Forelimb muscle (tissue), 1 donor: ENCODE results near the gene MDP1. TPM values are rescaled to one million over a fixed set of nuclear protein-coding genes. Genes with fewer than 3 reads are reported as not detected.
"Not testable (repeated sequence)": the region's sequence is repeated elsewhere in the genome, so short reads cannot be mapped to it uniquely, and the experiment has no call there.

Experiments used
- DNase-seq: peaks from one replicate; pipeline ENCODE4 v3.0.0-alpha.2; 2013; ENCODE audit warnings: low read depth
- polyA plus RNA-seq: library from polyadenylated mRNA; unstranded; fragments of 120-200 nt; gene quantifications from one replicate; pipeline ENCODE4 v1.2.1, GENCODE V29; 2013; ENCODE audit not compliant: insufficient read length

MDP1 gene
- polyA plus RNA-seq, 1 donor, result 5.5 TPM

DNA sequence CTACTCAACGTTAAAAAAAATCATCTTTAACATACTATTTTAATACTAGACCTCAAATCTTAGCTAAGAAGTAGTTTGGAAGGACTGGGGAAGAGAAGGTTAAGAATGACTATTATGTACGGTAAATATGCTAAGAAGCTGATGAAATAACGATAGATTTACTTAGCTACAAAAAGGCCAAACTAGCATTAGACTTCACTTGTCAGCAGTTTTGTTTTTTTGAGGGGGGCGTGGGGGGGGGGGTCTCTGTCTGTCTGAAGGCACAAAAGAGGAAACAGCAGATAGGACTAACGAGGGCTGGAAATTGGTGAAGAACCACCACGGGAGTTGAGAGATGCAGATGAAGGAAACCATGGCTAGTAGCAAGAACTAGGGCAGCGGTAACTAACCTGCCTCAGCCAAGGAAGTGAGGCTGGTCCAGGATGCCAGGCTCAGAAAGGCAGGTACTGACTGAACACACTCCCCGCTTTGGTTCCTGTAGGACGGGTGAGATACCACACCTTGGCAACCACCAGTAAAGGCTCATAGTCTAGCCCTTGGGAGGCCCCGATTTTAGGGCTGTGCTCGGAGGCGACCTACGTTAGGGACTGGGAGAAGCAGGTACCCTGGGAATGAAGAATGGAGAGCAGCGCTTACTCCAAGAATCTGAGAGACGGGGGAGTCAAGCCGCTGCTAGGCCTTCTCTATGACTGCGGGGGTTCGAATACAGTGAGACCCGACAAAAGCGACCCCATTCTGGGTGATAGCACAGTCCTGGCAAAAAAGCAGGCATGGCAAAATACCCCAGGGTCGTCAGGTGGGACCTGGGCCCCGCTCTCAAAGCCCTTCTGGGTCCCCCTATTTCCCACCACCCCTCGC is 15.6 kb upstream of the MDP1 start:
- no peak for DNase-seq

DNA sequence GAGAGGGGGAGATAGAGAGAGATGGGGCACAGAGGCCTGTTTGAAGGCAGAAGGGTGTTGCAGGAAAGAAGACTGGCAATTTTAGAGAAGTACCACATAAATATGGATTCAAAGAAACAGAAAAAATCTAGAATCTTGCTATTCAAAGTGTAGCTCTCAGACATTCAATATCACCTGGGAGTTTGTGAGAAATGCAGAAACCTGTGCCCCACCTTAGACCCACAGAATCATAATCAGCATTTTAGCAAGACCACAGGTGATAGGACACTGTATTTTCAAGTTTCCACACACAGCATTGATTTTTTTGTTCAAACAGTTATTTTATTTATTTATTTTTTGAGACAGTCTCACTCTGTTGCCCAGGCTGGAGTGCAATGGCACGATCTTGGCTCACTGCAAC is 13.0 kb upstream of the MDP1 start:
- no peak for DNase-seq

DNA sequence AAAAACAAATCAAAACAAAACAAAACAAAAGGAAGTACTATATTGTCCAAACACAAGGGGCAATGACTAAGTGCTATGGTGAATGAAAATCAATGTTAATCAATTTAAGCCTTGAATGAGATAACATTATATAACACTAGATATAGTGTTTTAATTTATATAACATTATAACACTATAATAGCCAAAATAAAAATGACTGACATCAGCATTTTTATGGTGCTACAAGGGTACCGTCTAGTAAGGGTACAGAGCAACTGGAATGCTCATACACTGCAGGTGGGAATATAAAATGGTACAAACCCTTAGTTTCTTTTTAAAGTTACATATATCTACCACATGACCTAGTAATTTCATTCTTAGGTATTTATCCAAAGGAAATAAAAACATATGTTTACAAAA is 10.6 kb upstream of the MDP1 start:
- DNase-seq, result no peak

DNA sequence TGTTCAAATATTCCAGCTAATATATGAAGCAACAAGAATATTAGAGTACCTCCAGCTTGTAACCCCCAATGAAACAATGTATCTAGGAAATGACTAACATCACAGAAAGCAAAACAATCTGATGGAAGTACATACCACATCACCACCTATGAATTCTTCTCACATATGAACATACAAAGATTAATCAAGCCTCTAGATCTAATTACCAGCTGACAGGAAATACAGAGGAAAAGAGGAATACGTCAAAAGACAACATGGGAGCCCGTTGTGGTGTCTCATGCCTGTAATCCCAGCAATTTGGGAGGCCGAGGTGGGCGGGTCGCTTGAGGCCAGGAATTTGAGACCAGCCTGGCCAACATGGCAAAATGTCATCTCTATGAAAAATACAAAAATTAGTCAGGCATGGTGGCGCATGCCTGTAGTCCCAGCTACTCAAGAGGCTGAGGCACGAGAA is 8.8 kb upstream of the MDP1 start:
- no peak for DNase-seq

DNA sequence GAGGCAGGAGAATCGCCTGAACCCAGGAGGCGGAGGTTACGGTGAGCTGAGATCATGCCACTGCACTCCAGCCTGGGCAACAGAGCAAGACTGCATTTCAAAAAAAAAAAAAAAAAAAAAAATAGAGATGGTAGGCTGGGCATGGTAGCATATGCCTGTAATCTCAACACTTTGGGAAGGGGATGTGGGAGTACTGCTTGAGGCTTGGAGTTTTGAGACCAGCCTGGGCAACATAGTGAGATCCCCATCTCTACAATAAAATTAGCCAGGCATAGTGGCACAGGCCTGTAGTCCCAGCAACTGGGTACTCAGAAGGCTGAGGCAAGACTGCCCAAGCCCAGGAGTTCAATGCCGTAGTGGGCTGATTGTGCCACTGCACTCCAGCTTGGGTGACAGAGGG is 7.1 kb upstream of the MDP1 start:
- not testable (repeated sequence) for DNase-seq

DNA sequence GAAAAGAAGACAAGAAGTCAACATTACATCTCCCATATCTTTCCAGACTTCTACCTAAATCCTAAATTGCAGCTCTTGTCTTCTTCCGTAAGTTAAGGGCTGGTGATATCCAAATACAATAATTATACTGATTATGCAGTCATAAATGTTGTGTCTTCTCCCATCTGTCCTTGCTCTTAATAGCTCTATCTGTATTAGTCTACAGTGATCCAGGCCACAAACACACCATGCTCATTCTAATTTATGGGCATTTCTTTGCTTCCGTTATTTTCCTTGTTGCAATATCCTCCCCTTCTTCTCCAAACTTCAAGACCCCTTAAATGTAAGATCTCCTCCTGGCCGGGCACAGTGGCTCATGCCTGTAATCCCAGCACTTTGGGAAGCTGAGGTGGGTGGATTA is 3.7 kb upstream of the MDP1 start:
- DNase-seq, result no peak

DNA sequence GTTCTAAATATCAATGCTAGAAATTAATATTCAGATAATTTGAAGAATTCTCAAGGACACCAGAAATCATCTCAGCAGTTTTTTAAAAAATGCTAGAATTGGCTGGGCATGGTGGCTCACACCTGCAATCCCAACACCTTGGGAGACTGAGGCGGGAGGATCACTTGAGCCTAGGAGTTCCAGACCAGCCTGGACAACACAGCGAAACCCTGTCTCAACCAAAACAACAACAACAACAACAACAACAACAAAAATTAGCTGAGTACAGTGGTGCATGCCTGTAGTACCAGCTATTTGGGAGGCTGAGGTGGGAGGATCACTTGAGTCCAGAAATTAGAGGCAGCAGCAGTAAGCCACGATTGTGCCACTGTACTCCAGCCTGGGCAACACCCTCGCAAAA is 3.2 kb upstream of the MDP1 start:
- no peak for DNase-seq

DNA sequence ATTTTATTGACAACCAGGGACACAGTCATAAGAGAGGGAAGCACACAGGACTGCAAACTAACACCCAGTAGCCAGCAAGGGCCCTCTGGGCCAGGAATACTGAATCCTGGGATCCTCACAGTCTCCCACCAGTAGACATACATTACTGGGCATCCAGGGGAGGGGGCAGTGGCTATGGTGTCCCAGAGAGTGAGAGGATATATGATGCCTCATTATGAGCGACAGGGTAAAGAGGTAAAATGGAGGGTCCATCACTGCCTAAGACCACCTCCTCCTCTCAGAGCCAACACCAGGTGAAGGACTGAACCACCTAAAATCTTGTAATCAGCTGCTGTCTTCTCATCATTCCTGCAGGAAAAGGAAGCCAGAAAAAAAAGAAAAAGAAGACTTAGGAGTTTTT is 1.0 kb upstream of the MDP1 start:
- not testable (repeated sequence) for DNase-seq

DNA sequence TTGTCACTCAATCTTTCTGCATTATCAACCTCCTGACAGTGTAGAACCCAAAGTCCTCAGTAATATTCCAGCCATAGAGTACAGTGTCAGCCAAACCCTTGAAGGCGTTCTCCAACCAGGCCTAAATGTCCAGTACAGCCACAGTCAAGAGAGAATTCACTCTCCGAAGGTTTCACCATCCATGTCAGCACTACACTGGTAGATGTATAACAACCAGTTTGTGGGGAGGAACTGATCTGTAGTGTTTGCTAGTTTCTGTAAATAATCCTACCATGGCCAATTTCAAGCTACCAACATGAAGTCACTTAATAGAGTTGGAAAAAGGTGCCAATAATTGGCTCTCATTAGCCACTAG is 456 bp upstream of the MDP1 start:
- no peak for DNase-seq

DNA sequence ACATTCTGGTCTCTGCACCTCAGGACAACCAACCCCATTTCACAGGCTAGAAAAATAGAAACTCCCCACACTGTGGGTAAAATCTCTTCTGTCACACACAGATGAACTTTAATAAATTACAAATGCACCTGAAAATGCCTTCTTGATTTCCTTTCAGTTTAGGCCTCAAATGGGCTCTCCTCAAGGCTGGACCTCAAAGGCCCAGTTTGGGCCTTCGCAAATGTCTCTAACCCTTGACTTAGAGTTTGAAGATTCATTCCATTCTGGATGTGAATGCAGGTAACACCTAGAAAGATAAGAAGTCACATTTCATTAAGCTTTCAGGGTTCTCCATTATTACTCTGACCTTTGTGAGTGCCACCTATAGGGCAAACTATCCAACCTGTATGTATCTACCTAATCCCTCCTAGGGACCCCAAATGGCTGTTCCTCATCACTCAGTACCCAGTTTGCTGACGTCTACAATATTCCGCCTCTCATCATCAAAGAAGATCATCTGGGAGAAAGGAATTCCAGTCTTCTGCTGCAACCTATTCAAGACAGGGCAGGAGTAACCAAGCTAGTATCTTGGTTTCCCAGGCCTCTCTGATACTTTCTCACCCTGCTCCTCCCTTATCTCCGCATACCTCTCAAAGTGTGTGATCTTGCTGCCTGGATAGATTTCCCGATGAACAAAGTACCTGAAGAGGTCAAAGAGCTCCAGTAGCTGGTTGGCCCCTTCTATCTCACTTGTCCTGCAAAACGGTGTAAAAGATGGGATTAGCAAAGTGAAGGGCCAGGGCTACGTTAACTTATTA is 1.8 kb downstream of the MDP1 start:
- DNase-seq, result no peak

DNA sequence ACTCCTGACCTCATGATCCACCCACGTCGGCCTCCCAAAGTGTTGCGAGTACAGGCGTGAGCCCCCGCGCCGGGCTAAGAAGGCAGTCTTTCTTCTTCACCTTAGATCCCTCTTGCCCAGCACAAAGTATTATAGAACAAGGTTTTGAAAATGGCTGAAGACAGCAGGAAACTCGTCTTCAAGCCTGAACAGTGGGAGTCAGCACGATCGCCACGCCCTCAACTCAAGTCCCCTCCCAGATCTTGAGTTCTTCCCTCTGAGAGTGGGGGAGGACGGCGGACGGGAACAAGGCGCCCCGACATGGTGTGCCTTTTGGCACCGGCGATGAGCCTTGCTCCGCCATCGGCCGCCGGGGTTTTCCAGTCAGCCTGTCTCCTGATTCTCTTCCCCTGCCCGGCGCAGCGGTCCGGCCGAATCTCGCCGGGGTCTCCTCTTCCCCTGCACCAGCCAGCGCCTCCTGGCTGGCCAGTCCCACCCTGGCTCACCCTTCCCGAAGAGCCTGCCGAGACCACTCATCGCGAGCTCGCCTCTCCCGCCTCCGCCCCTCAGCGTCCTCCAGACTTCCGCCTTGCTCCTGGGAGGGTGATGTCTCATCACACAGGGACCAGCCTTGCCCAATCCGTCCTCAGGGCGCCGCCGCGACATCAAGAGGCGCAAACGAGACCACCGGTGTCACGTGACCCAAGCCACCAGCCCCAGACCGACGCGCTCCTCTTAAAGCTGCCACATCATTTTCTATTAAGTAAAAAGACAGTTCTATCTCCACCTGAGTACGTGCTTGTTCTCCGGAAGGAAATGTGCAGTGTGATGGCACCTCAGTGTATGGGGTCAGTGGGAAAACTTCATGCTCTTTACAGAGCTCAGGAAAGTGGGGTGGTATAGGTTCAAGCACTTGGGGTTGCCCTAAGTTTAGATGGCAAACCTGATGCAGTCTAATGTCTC is 2.7 kb downstream of the MDP1 start, which contains the start of gene CHMP4A:
Gene CHMP4A (minus strand): TSS at position 565 of the 942 bp plus-strand sequence. CDS start 49 bp downstream, at position 516.
- peak; percentile 89 for DNase-seq

DNA sequence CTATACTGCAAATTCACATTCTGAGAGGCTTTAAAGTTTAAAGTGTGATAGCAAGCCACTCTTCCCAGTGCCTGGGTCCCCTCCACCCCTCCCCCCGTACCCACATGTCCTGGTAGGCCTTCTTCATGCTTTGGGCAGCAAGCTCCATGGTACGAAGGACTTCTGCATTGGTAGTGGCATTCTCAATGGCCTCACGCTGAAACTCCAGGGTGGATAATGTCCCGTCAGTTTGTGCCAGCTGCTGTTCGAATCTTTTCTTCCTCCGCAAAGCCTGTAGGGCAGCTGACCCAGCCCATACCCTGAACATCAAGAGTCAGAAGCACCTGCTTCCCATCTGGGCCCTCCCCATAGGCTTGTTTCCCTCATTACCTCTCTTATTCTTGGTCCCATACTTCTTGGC is 4.6 kb downstream of the MDP1 start:
- no peak for DNase-seq

DNA sequence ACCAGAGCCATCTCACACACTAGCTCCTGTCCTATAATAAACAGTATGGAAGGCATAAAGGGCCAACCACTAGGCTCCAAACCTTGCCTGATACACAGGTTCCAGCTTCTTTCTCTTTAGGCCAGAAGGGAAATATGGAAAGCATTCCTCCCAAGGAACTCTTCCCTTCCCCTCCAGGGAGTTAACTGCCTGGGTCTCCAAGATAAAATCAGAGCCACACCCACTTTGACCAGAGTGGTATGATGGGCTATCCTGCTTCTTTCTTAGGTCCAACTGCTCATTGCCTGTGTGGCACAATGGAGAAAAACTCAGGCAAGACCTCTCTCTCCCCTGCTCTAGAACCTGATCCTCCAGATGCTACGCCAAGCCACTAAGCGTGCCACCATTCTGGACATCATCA is 8.2 kb downstream of the MDP1 start:
- no peak for DNase-seq

DNA sequence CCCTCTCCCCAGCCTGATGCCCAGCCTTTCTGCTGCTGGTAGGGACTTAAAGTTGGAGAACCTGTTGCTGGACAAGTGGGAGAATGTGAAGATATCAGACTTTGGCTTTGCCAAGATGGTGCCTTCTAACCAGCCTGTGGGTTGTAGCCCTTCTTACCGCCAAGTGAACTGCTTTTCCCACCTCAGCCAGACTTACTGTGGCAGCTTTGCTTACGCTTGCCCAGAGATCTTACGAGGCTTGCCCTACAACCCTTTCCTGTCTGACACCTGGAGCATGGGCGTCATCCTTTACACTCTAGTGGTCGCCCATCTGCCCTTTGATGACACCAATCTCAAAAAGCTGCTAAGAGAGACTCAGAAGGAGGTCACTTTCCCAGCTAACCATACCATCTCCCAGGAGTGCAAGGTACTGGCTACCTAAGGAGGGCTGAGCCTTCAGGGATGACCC is 8.7 kb downstream of the MDP1 start:
- no peak for DNase-seq

DNA sequence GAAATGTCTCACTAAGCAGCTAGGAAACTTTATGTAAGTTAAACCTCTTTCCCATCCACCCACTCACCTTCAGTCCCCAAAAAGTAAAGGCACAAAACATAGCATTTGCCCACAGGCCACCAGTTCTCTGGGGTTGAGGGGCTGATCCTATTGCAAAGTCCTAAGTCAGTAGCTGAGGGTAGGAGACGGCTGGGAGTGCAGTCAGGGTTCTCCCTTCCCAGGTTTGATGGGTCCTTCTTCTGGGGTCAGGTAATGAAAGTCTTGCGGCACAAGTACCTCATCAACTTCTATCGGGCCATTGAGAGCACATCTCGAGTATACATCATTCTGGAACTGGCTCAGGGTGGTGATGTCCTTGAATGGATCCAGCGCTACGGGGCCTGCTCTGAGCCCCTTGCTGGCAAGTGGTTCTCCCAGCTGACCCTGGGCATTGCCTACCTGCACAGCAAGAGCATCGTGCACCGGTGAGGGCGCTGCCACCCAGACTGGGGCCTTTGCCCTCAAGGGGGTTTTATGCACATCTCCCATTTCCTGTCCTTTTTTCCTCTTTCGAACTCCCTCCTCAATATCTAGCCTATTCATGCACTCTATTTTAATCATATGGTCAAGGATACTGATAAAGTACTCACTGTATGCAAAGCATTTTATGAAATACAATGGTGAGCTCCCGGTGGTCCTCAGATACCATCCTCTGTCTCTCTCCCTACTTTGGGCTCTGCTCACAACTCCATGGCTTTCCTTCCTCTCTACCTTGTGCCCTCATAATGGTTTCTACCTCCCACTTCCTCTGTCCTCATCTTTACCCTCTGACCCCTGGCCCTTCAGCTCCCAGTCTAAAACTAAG is 9.4 kb downstream of the MDP1 start:
- no peak for DNase-seq

DNA sequence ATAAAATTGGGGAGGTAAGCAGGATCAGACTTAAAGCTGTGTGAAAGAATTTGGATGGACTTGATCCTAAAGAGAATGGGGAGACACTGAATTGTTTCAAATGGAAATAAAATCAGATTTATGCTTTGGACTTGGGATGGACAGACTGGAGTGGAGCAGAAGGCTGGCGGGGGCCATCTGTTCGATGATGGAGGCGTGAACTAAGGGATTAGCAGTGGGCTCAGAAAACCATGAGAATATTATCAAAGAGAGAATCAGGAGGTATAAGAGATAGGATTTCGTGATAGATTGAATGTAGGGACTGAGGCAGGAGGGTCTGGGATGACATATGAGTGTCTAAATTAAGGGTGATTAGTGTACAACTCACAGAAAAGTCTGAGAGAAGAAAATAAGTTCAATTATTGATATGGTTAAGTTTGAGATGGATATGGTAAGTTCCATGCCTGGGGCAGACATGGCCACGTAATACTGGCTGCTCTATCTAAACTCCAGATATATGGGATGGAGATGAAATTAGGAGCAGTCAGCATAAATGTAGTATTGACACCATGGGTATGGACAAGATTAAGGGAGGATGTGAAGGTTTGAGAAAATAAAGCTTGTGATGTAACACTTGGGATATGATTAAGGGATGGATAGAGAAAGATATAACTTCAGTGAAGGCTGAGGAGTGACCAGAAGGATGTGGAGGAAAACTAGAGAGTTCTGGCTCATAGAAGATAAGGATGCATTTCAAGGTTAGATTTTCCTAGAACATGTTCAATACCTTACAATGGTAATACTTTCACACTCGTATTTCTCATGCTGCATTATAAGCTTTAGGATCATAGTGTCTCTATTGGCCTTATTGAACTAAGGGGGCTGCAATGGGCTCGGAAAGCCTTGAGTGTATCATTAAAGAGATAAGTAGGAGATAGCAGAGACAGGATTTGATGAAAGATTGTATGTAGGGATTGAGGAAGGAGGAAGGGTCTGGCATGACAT is 11.4 kb downstream of the MDP1 start:
- DNase-seq, result no peak

DNA sequence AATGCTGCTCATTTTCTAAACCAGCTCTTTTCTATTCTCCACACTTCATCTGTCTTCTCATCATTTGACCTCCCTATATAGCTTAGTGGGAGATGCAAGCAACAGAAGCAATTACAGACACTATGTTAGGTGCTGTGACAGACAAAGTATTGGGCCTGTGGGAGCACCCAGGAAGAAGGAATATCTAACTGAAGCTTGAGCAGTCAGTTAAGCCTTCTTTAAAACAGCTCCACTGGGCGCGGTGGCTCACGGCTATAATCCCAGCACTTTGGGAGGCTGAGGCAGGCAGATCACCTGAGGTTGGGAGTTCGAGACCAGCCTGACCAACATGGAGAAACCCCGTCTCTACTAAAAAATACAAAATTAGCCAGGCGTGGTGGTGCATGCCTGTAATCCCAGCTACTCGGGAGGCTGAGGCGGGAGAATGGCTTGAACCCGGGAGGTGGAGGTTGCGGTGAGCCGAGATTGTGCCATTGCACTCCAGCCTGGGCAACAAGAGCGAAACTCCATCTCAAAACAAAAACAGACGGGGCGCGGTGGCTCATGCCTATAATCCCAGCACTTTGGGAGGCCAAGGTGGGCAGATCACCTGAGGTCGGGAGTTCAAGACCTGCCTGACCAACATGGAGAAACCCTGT is 12.5 kb downstream of the MDP1 start:
- not testable (repeated sequence) for DNase-seq

DNA sequence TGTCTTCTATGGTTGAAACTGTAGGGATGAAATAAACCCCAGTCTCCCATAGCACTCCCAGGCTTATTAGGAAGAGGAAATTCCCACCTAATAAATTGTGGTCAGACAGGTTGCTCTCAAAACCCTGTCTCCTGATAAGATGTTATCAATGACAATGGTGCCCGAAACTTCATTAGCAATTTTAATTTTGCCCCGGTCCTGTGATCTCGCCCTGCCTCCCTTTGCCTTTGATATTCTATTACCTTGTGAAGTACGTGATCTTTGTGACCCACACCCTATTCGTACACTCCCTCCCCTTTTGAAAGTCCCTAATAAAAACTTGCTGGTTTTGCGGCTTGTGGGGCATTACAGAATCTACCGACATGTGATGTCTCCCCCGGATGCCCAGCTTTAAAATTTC is 13.3 kb downstream of the MDP1 start:
- not testable (repeated sequence) for DNase-seq
